Dermis microvascular lymphatic vessel endothelial cell (primary cell): ENCODE results near the gene NTM. TPM values are rescaled to one million over a fixed set of nuclear protein-coding genes. Genes with fewer than 3 reads are reported as not detected.

Experiments
- DNase-seq, 2 donors: peaks; one replicate each; pipeline versions ENCODE4 v3.0.0 to v3.0.0-alpha.2; 2010; ENCODE audit warnings: low read depth in 2 of 2
- total RNA-seq: library from RNA; depleted of rRNA; stranded (reverse); fragments of >200 nt; gene quantifications from 2 replicates; pipeline ENCODE4 v1.2.1, GENCODE V29; 2014

The NTM gene
- total RNA-seq, 1 donor from 2014 or later: under 0.01 TPM

- no peak for DNase-seq
These were observed 227.9 kb downstream of the NTM start for GRCh38 chr11:131598305-131598704.

GRCh38 chr11:131599285-131599684 is 228.9 kb downstream of the NTM start:
- DNase-seq: no peak

GRCh38 chr11:131600628-131601027 is 230.2 kb downstream of the NTM start:
- no peak for DNase-seq

- DNase-seq: no peak
These were observed 231.2 kb downstream of the NTM start for GRCh38 chr11:131601586-131601985.

- DNase-seq: no peak
These were observed 232.0 kb downstream of the NTM start for GRCh38 chr11:131602431-131602830.

- DNase-seq: no peak
These were observed 236.5 kb downstream of the NTM start for GRCh38 chr11:131606811-131607335.

- DNase-seq: no peak
These were observed 238.9 kb downstream of the NTM start for GRCh38 chr11:131609337-131609736.

- no peak for DNase-seq
These were observed 239.5 kb downstream of the NTM start for GRCh38 chr11:131609921-131610320.

- DNase-seq: no peak
These were observed 240.9 kb downstream of the NTM start for GRCh38 chr11:131611322-131611721.

GRCh38 chr11:131612533-131612932 is 242.1 kb downstream of the NTM start:
- no peak for DNase-seq

- no peak for DNase-seq
These were observed 244.2 kb downstream of the NTM start for GRCh38 chr11:131614631-131615030.

GRCh38 chr11:131615611-131616010 is 245.2 kb downstream of the NTM start:
- no peak for DNase-seq

GRCh38 chr11:131616481-131617140 is 246.2 kb downstream of the NTM start:
- no peak for DNase-seq

- DNase-seq: no peak
These were observed 247.8 kb downstream of the NTM start for GRCh38 chr11:131618201-131618600.

- no peak for DNase-seq
These were observed 251.8 kb downstream of the NTM start for GRCh38 chr11:131622193-131622592.

GRCh38 chr11:131624531-131624930 is 254.1 kb downstream of the NTM start:
- no peak for DNase-seq

- no peak for DNase-seq
These were observed 256.4 kb downstream of the NTM start for GRCh38 chr11:131626788-131627187.

GRCh38 chr11:131628739-131629138 is 258.3 kb downstream of the NTM start:
- no peak for DNase-seq

- no peak for DNase-seq
These were observed 259.6 kb downstream of the NTM start for GRCh38 chr11:131629925-131630540.

GRCh38 chr11:131632971-131633370 is 262.6 kb downstream of the NTM start:
- no peak for DNase-seq

- no peak for DNase-seq
These were observed 263.7 kb downstream of the NTM start for GRCh38 chr11:131633921-131634715.

GRCh38 chr11:131637469-131638175 is 267.2 kb downstream of the NTM start:
- no peak for DNase-seq
